ENCODE measurements around the gene BAZ1A. TPM values are rescaled to one million over a fixed set of nuclear protein-coding genes. Genes with fewer than 3 reads are reported as not detected.

BAZ1A gene
- total and polyA plus RNA-seq, 2 of the 8 experiments (the other 6 are each of a cell fraction or from before 2014, with no cell fraction given), result 8.0 to 23.1 TPM

DNA sequence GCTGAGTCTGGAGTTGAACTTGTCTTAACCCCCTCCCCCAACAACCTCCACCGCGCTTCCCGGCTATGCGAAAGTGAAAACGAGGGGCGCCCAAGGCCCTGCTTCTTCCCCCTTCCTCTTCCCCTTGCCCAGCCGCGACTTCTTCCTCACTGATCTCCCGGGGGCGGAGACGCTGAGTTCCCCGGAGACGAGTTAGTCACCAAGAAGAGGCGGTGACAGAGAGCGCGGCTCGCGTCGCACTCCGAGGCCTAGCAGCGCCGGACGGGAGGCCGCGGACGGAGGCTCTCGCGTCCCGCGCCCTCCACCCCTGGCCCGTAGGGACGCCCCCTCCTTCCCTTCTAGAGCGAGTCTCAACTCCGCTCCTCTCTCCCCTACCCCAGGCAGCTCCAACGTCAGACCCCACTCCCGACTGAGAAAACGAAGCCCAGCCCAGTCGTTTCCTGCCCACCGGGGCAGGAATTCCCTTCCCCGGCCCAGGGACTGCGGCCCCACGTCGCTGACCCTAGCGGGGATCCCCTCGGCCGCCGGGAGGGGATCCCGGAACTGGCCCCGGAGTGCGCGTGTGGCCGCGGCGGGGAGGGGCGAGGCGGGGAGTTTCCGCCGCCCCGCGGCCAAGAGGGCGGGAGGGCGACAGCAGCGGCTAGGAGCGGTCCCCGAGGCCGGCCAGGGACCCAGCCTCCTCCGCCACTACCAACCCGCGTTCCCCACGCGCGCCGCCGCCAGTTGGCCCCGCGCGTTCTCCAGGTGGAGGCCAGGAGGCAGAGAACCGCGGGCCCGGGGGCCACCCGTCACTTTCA, 1.4 kb downstream of the BAZ1A start (continued):
- TF ChIP-seq, protein P1, sequence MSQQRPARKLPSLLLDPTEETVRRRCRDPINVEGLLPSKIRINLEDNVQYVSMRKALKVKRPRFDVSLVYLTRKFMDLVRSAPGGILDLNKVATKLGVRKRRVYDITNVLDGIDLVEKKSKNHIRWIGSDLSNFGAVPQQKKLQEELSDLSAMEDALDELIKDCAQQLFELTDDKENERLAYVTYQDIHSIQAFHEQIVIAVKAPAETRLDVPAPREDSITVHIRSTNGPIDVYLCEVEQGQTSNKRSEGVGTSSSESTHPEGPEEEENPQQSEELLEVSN (IDR thresholded peaks at IDR 0.05), result peak; percentile 65
- TF ChIP-seq, protein P2, sequence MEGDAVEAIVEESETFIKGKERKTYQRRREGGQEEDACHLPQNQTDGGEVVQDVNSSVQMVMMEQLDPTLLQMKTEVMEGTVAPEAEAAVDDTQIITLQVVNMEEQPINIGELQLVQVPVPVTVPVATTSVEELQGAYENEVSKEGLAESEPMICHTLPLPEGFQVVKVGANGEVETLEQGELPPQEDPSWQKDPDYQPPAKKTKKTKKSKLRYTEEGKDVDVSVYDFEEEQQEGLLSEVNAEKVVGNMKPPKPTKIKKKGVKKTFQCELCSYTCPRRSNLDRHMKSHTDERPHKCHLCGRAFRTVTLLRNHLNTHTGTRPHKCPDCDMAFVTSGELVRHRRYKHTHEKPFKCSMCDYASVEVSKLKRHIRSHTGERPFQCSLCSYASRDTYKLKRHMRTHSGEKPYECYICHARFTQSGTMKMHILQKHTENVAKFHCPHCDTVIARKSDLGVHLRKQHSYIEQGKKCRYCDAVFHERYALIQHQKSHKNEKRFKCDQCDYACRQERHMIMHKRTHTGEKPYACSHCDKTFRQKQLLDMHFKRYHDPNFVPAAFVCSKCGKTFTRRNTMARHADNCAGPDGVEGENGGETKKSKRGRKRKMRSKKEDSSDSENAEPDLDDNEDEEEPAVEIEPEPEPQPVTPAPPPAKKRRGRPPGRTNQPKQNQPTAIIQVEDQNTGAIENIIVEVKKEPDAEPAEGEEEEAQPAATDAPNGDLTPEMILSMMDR (IDR thresholded peaks at IDR 0.05; ENCODE audit: control extremely low read depth in 1 of 3, insufficient read depth in 1 of 3, low read depth in 1 of 3, low read length in 3 of 3), result no peak
- TF ChIP-seq KDM4A (IDR thresholded peaks at IDR 0.05; ENCODE audit: low read depth, low read length, severe bottlenecking) (peak; percentile 86), RFX5 (IDR thresholded peaks at IDR 0.05; ENCODE audit: borderline replicate concordance, low read depth, low read length) (no peak), TAF1 (IDR thresholded peaks at IDR 0.05; ENCODE audit: low read depth, low read length) (peak; percentile 44; the same call in 1 of the 2 replicates), CREB1 (IDR thresholded peaks at IDR 0.05) (0 out of 2 replicates have a peak, but pooled peaks have one; percentile 5), EZH2 (IDR thresholded peaks at IDR 0.05; ENCODE audit: low read depth, low read length, severe bottlenecking) (no peak), CTBP2 (IDR thresholded peaks at IDR 0.05; ENCODE audit: borderline replicate concordance, insufficient read depth, insufficient read length, low read length) (no peak), SIRT6 (IDR thresholded peaks at IDR 0.05; ENCODE audit: low read length) (no peak), YY1 (IDR thresholded peaks at IDR 0.05; ENCODE audit: low read depth, low read length) (no peak), SP4 (IDR thresholded peaks at IDR 0.05; ENCODE audit: low read length) (no peak), JUN (IDR thresholded peaks at IDR 0.05; ENCODE audit: low read depth, low read length) (no peak), PHF8 (conservative IDR thresholded peaks at IDR 0.05; ENCODE audit: low read depth, low read length) (peak; percentile 6), SRF (IDR thresholded peaks at IDR 0.05; ENCODE audit: low read depth, low read length) (no peak), RBBP5 (IDR thresholded peaks at IDR 0.05; ENCODE audit: borderline replicate concordance, low read depth, low read length) (no peak; the same call in none of the 2 replicates), SIX5 (IDR thresholded peaks at IDR 0.05; ENCODE audit: low read depth, low read length) (no peak), GTF2F1 (IDR thresholded peaks at IDR 0.05; ENCODE audit: borderline replicate concordance, low read depth, low read length) (no peak), GABPA (IDR thresholded peaks at IDR 0.05; ENCODE audit: borderline replicate concordance, insufficient read depth, low read length) (0 out of 2 replicates have a peak, but pooled peaks have one; percentile 20), SUZ12 (IDR thresholded peaks at IDR 0.05; ENCODE audit: low read length) (no peak; the same call in 1 of the 2 replicates), ASH2L (IDR thresholded peaks at IDR 0.05; ENCODE audit: low read length) (peak; percentile 98), HDAC2 (IDR thresholded peaks at IDR 0.05; ENCODE audit: borderline replicate concordance in 1 of 2, low read depth in 2 of 2, low read length in 2 of 2) (peak; percentile 18 to 73; a peak in 2 of 4 replicates)
